MM.1S (cell line): Measurements from ENCODE around the gene CAPS.

Source experiments
- DNase-seq: peaks from one replicate; pipeline ENCODE4 v3.0.0-alpha.2; 2015
- H2AFZ ChIP-seq: fragments of 300-600 bp; sonication (generic); 2 replicates; pipeline ENCODE4 v1.6.0; 2016; ENCODE audit warnings: antibody characterized with exemption, low read length
- H3F3A ChIP-seq: fragments of 300-600 bp; sonication (generic); 2 replicates; pipeline ENCODE4 v1.6.1; 2016; ENCODE audit warnings: mild to moderate bottlenecking, antibody characterized with exemption, low read length, moderate library complexity, mixed read lengths; ENCODE audit not compliant: insufficient read depth
- H3K27ac ChIP-seq: fragments of 300-600 bp; sonication (generic); 2 replicates; pipeline ENCODE4 v1.5.1; 2016; ENCODE audit warnings: mild to moderate bottlenecking, low read length
- H3K27me3 ChIP-seq: fragments of 300-600 bp; sonication (generic); replicated peaks from 2 replicates; pipeline ENCODE4 v1.6.0; 2016; ENCODE audit warnings: low read length; ENCODE audit not compliant: insufficient read depth
- H3K36me3 ChIP-seq: fragments of 300-600 bp; sonication (generic); replicated peaks from 2 replicates; pipeline ENCODE4 v1.6.1; 2016; ENCODE audit warnings: mild to moderate bottlenecking, low read length, mixed read lengths; ENCODE audit not compliant: insufficient read depth
- H3K4me1 ChIP-seq: fragments of 300-600 bp; sonication (generic); 2 replicates; pipeline ENCODE4 v1.6.1; 2016; ENCODE audit warnings: low read length, mixed read lengths
- H3K4me2 ChIP-seq: fragments of 300-600 bp; sonication (generic); 2 replicates; pipeline ENCODE4 v1.6.0; 2016; ENCODE audit warnings: low read depth, low read length
- H3K4me3 ChIP-seq: fragments of 300-600 bp; sonication (generic); 2 replicates; pipeline ENCODE4 v1.5.1; 2016; ENCODE audit warnings: low read length, mixed read lengths
- H3K79me2 ChIP-seq: fragments of 300-600 bp; sonication (generic); 2 replicates; pipeline ENCODE4 v1.6.1; 2016; ENCODE audit warnings: mixed run types, low read length, mixed read lengths
- H3K9ac ChIP-seq: fragments of 300-600 bp; sonication (generic); 2 replicates; pipeline ENCODE4 v1.6.1; 2016; ENCODE audit warnings: low read length, mixed read lengths
- H3K9me2 ChIP-seq: fragments of 300-600 bp; sonication (generic); replicated peaks from 2 replicates; pipeline ENCODE4 v1.6.1; 2016; ENCODE audit warnings: mild to moderate bottlenecking, low read length, mixed read lengths; ENCODE audit not compliant: insufficient read depth
- H3K9me3 ChIP-seq: fragments of 300-600 bp; sonication (generic); replicated peaks from 2 replicates; pipeline ENCODE4 v1.6.1; 2016; ENCODE audit warnings: mild to moderate bottlenecking, low read length, mixed read lengths; ENCODE audit not compliant: insufficient read depth
- H4K20me1 ChIP-seq: fragments of 300-600 bp; sonication (generic); 2 replicates; pipeline ENCODE4 v1.6.1; 2016; ENCODE audit warnings: mild to moderate bottlenecking, low read length, moderate library complexity, mixed read lengths; ENCODE audit not compliant: insufficient read depth
- CTCF ChIP-seq: fragments of 300-600 bp; sonication (generic); IDR thresholded peaks from 2 replicates; pipeline ENCODE4 v1.5.1; 2016; ENCODE audit warnings: antibody characterized with exemption, low read length, mixed read lengths
- EZH2 ChIP-seq: fragments of 300-600 bp; sonication (generic); optimal IDR thresholded peaks from 2 replicates; pipeline ENCODE3; 2017; ENCODE audit warnings: low read depth, mild to moderate bottlenecking, antibody characterized with exemption, low read length, mixed read lengths
- EZH2phosphoT487 ChIP-seq: fragments of 300-600 bp; sonication (generic); IDR thresholded peaks from 2 replicates; pipeline ENCODE4 v1.6.1; 2018; ENCODE audit warnings: antibody characterized with exemption, low read length

CAPS gene

GRCh38 chr19:5899728-5900526, 14.1 kb upstream of the CAPS start:
- TF ChIP-seq EZH2 (no peak), CTCF (no peak), EZH2phosphoT487 (no peak)
- H3K9me3 ChIP-seq, result no peaks in the 10 kb centered on the region
- H2AFZ ChIP-seq, result no peak overlapping the region
- H3K9ac ChIP-seq, result no peak overlapping the region
- 0 out of 2 replicates have a peak, but pooled peaks cover 6% of the 10 kb centered on the region for H3F3A ChIP-seq
- H3K36me3 ChIP-seq, result peaks cover 4% of the 10 kb centered on the region; the same call in 1 of the 2 replicates
- peaks cover 64% of the 10 kb centered on the region for H3K79me2 ChIP-seq
- no peak overlapping the region for H3K4me3 ChIP-seq
- no peaks in the 10 kb centered on the region for H3K9me2 ChIP-seq
- H4K20me1 ChIP-seq, result peaks cover 23% of the 10 kb centered on the region
- no peak overlapping the region for H3K4me2 ChIP-seq
- no peak for DNase-seq
- H3K27me3 ChIP-seq, result no peaks in the 10 kb centered on the region
- peaks cover 5% of the 10 kb centered on the region; the same call in 1 of the 2 replicates for H3K4me1 ChIP-seq
- no peak overlapping the region for H3K27ac ChIP-seq

GRCh38 chr19:5900976-5901375, 13.1 kb upstream of the CAPS start:
- Histone ChIP-seq H3K9me3 (no peaks in the 10 kb centered on the region), H2AFZ (no peak overlapping the region), H3K9ac (no peak overlapping the region), H3K9me2 (no peaks in the 10 kb centered on the region), H3K27ac (no peak overlapping the region), H4K20me1 (peaks cover 23% of the 10 kb centered on the region), H3K4me2 (no peak overlapping the region), H3K36me3 (peaks cover 4% of the 10 kb centered on the region; the same call in 1 of the 2 replicates), H3K27me3 (no peaks in the 10 kb centered on the region), H3K4me1 (peaks cover 5% of the 10 kb centered on the region; the same call in 1 of the 2 replicates), H3K79me2 (peaks cover 70% of the 10 kb centered on the region), H3F3A (0 out of 2 replicates have a peak, but pooled peaks cover 6% of the 10 kb centered on the region), H3K4me3 (no peak overlapping the region)
- TF ChIP-seq EZH2phosphoT487 (no peak), CTCF (no peak), EZH2 (no peak)
- no peak for DNase-seq

- H3K9me2 ChIP-seq, result no peaks in the 10 kb centered on the region
- H3K4me1 ChIP-seq, result peaks cover 5% of the 10 kb centered on the region; the same call in 1 of the 2 replicates
- peak overlapping the region; percentile 67 for H3K4me2 ChIP-seq
- H3K9ac ChIP-seq, result peak overlapping the region; percentile 98
- peaks cover 15% of the 10 kb centered on the region for H4K20me1 ChIP-seq
- TF ChIP-seq CTCF, result no peak
- no peak for TF ChIP-seq EZH2phosphoT487
- TF ChIP-seq EZH2, result no peak
- H3K79me2 ChIP-seq, result peaks cover 59% of the 10 kb centered on the region
- H3F3A ChIP-seq, result 0 out of 2 replicates have a peak, but pooled peaks cover 6% of the 10 kb centered on the region
- H3K36me3 ChIP-seq, result peaks cover 4% of the 10 kb centered on the region; the same call in 1 of the 2 replicates
- peak overlapping the region; percentile 95 for H3K4me3 ChIP-seq
- peak overlapping the region; percentile 74 for H2AFZ ChIP-seq
- DNase-seq, result peak; percentile 30
- H3K27me3 ChIP-seq, result no peaks in the 10 kb centered on the region
- no peaks in the 10 kb centered on the region for H3K9me3 ChIP-seq
- peak overlapping the region; percentile 89 for H3K27ac ChIP-seq
Observed at GRCh38 chr19:5903056-5903623, 10.9 kb upstream of the CAPS start.
